K562 (cell line): ENCODE measurements around the gene ITPR2. TPM values are rescaled to one million over a fixed set of nuclear protein-coding genes. Genes with fewer than 3 reads are reported as not detected.

Experiments
- ATAC-seq: fragments of 200-7000 bp; cut with Tn5 transposase; 3 replicates; pipeline ENCODE4 v1.9.1; 2020; ENCODE audit warnings: moderate library complexity
- BruUV-seq: library from RNA; stranded (reverse); fragments of 400-500 nt; replicated peaks from 2 replicates; lab custom pipeline; 2021; lab: Mats Ljungman, UMichigan
- CTCF ChIA-PET: fragments of 300-600 bp; formaldehyde crosslinking; extraction: SDS; loops from one replicate; lab custom pipeline; 2021; ENCODE audit warnings: low intra/inter-chr PET ratio; lab: Yijun Ruan, JAX
- POLR2A ChIA-PET: fragments of 300-600, 350-650 bp; sonication (Branson Sonifier 250); formaldehyde crosslinking; extraction: SDS; loops from one replicate; lab custom pipeline; 2021; ENCODE audit warnings: antibody characterized with exemption, inconsistent platforms; lab: Yijun Ruan, JAX
- DNase-seq, 4 experiments: peaks; one replicate each; pipeline versions ENCODE4 v3.0.0 to v3.0.0-alpha.2; 2011 to 2018; ENCODE audit warnings: low spot score in 3 of 4, mixed read lengths in 3 of 4; ENCODE audit errors: extremely low read depth in 1 of 4
- FAIRE-seq: peaks from 2 replicates; lab custom pipeline; 2011; peaks lifted over from hg19 to GRCh38; lab: Jason Lieb, UNC
- H2AFZ ChIP-seq: 2 replicates; pipeline ENCODE4 v1.6.0; 2011; ENCODE audit warnings: low read depth, low read length, control low read depth, inconsistent platforms
- H3K27ac ChIP-seq: fragments of 200-600 bp; 3 replicates; pipeline ENCODE4 v1.8.0; 2011; ENCODE audit warnings: low read depth, mild to moderate bottlenecking, control low read depth, inconsistent platforms, low read length, moderate library complexity, mixed read lengths; ENCODE audit errors: extremely low read depth
- H3K27me3 ChIP-seq, 2 experiments: fragments of 300-600 bp in 1 of 2; 2 replicates in 1 of 2; 3 replicates in 1 of 2; pipeline versions ENCODE4 v1.6.0 to v1.8.0; 2011; ENCODE audit warnings: inconsistent platforms in 2 of 2, low read length in 2 of 2, mild to moderate bottlenecking in 1 of 2, mixed read lengths in 1 of 2, moderate library complexity in 1 of 2; ENCODE audit not compliant: control insufficient read depth in 2 of 2, insufficient read depth in 2 of 2
- H3K36me3 ChIP-seq: fragments of 300-600 bp; 3 replicates; pipeline ENCODE4 v1.8.0; 2011; ENCODE audit warnings: mild to moderate bottlenecking, low read length, inconsistent platforms; ENCODE audit not compliant: control insufficient read depth, insufficient read depth
- H3K4me1 ChIP-seq, 2 experiments: fragments of 200-600 bp in 1 of 2; replicated peaks in 1 of 2; 2 replicates in 1 of 2; 3 replicates in 1 of 2; pipeline versions ENCODE4 v1.5.1 to v1.8.0; 2011; ENCODE audit warnings: inconsistent platforms in 2 of 2, low read length in 2 of 2, mild to moderate bottlenecking in 1 of 2, mixed read lengths in 1 of 2, moderate library complexity in 1 of 2; ENCODE audit not compliant: control insufficient read depth in 2 of 2, insufficient read depth in 2 of 2
- H3K4me2 ChIP-seq: 2 replicates; pipeline ENCODE4 v1.6.1; 2011; ENCODE audit warnings: low read length, control low read depth, inconsistent platforms, mixed read lengths; ENCODE audit not compliant: insufficient read depth
- H3K4me3 ChIP-seq: fragments of 200-600 bp; sonication (generic), shearing (Covaris generic); 2 replicates; pipeline ENCODE4 v1.5.1; 2016; ENCODE audit warnings: control low read depth, inconsistent platforms
- H3K79me2 ChIP-seq: fragments of 200-600 bp; 3 replicates; pipeline ENCODE4 v1.8.0; 2011; ENCODE audit warnings: low read length, inconsistent platforms; ENCODE audit not compliant: control insufficient read depth, insufficient read depth
- H3K9ac ChIP-seq, 2 experiments: 2 replicates each; pipeline versions ENCODE4 v1.6.0 to v1.6.1; 2011; ENCODE audit warnings: low read depth in 2 of 2, low read length in 2 of 2, control low read depth in 1 of 2, inconsistent platforms in 1 of 2, mild to moderate bottlenecking in 1 of 2, mixed read lengths in 1 of 2; ENCODE audit not compliant: insufficient read depth in 1 of 2
- H3K9me1 ChIP-seq: one replicate; pipeline ENCODE4 v1.6.0; 2011; ENCODE audit warnings: inconsistent platforms, mild to moderate bottlenecking, low read length, moderate library complexity; ENCODE audit not compliant: control insufficient read depth, insufficient read depth
- H3K9me3 ChIP-seq: replicated peaks from 2 replicates; pipeline ENCODE4 v1.5.1; 2011; ENCODE audit warnings: low read depth, low read length, inconsistent platforms; ENCODE audit not compliant: control insufficient read depth, insufficient read depth
- H4K20me1 ChIP-seq: replicated peaks from 2 replicates; pipeline ENCODE4 v1.6.1; 2011; ENCODE audit warnings: low read length, inconsistent platforms, mixed read lengths; ENCODE audit not compliant: control insufficient read depth, insufficient read depth
- BACH1 ChIP-seq: fragments of 200-800 bp; sonication (Bioruptor generic); IDR thresholded peaks from 2 replicates; pipeline ENCODE4 v1.6.1; 2016; ENCODE audit warnings: missing genetic modification characterization, missing compliant biosample characterization
- BHLHE40 ChIP-seq: IDR thresholded peaks from 2 replicates; pipeline ENCODE4 v1.6.1; 2011; ENCODE audit warnings: low read length, improper control_type of control experiment
- CAMTA2 ChIP-seq: fragments of 250-450 bp; sonication (Bioruptor Pico); conservative IDR thresholded peaks from 2 replicates; pipeline ENCODE4 v1.5.1; 2022
- CBFA2T3 ChIP-seq: fragments of 450-650 bp; IDR thresholded peaks from 2 replicates; pipeline ENCODE4 v1.6.1; 2017
- MTA1 ChIP-seq: fragments of 450-650 bp; IDR thresholded peaks from 2 replicates; pipeline ENCODE4 v1.6.1; 2017; ENCODE audit warnings: borderline replicate concordance
- NCOA2 ChIP-seq, 2 experiments: fragments of 450-650 bp; IDR thresholded peaks; 2 replicates each; pipeline ENCODE4 v1.6.1; 2018; ENCODE audit warnings: mild to moderate bottlenecking in 2 of 2, moderate library complexity in 1 of 2; ENCODE audit not compliant: partially characterized antibody in 2 of 2
- NFATC3 ChIP-seq: fragments of 450-650 bp; IDR thresholded peaks from 2 replicates; pipeline ENCODE4 v1.6.1; 2017; ENCODE audit warnings: mild to moderate bottlenecking
- PURB ChIP-seq: sonication (generic); formaldehyde crosslinking; IDR thresholded peaks from 2 replicates; pipeline ENCODE4 v1.9.0; 2021; ENCODE audit warnings: low read depth, mild to moderate bottlenecking, missing genetic modification reagents
- SMARCA5 ChIP-seq: fragments of 450-650 bp; IDR thresholded peaks from 2 replicates; pipeline ENCODE4 v1.6.1; 2016
- TFAM ChIP-seq: fragments of 250-450 bp; sonication (Bioruptor Pico); conservative IDR thresholded peaks from 2 replicates; pipeline ENCODE4 v1.5.0; 2021; ENCODE audit warnings: mild to moderate bottlenecking, moderate library complexity
- ZNF347 ChIP-seq: fragments of 450-650 bp; formaldehyde crosslinking; IDR thresholded peaks from 2 replicates; pipeline ENCODE4 v1.4.0; 2020; ENCODE audit warnings: low read depth, mild to moderate bottlenecking, moderate library complexity
- ZNF696 ChIP-seq: fragments of 250-450 bp; sonication (Bioruptor Pico); conservative IDR thresholded peaks from 2 replicates; pipeline ENCODE4 v1.4.0; 2020; ENCODE audit warnings: mild to moderate bottlenecking, moderate library complexity
- ZSCAN32 ChIP-seq: fragments of 450-650 bp; formaldehyde crosslinking; IDR thresholded peaks from 2 replicates; pipeline ENCODE4 v1.4.0; 2020; ENCODE audit warnings: mild to moderate bottlenecking, moderate library complexity
- WGBS: fragments of 100-300 bp; shearing (Covaris generic); methylation state at CpG from one replicate; pipeline ENCODE4 v1.1.6; 2016; ENCODE audit warnings: low coverage, mixed read lengths; ENCODE audit not compliant: insufficient coverage; ENCODE audit errors: missing lambda C conversion rate; 5-methylcytosine and 5-hydroxymethylcytosine counted together
- in situ Hi-C: fragments of 300-500 bp; cut with MboI; formaldehyde crosslinking; loops from 4 replicates; pipeline ENCODE4 v1.15.0; 2018; ENCODE audit warnings: inconsistent platforms, mixed read lengths
- intact Hi-C: fragments of 100-400 bp; cut with micrococcal nuclease; formaldehyde crosslinking; loops from 2 replicates; pipeline ENCODE4 v1.14.2; 2022
- polyA plus RNA-seq, 8 experiments: library from polyadenylated mRNA; depleted of rRNA in 4 of 8; stranded (reverse) in 5 of 8; unstranded in 3 of 8; fragments of >200 nt; fragmentation: Nextera tagmentation in 2 of 8; fragmentation: Illumina TruSeq in 1 of 8; extraction: Ambion mirVana in 2 of 8; extraction: Trizol in 1 of 8; gene quantifications; 2 replicates each; pipeline versions ENCODE4 v1.2.1 to v1.2.3, GENCODE V29; 2011 to 2014; ENCODE audit warnings: inconsistent platforms in 1 of 8, missing spikeins in 1 of 8
- total RNA-seq, 7 experiments: library from RNA; depleted of rRNA in 6 of 7; stranded (reverse); fragments of >200 nt in 6 of 7; fragmentation: Illumina TruSeq in 2 of 7; extraction: Trizol in 2 of 7; gene quantifications; 2 replicates each; pipeline versions ENCODE4 v1.2.1 to v1.2.3, GENCODE V29; 2011 to 2021; ENCODE audit warnings: low replicate concordance in 1 of 7

ITPR2 gene
- total and polyA plus RNA-seq, 9 of the 15 experiments (the other 6 are each of a cell fraction or from before 2014, with no cell fraction given), result 0.21 to 3.3 (median 0.95) TPM

GRCh38 chr12:26572137-26572536 lies 260.9 kb downstream of the ITPR2 start:
- Histone ChIP-seq H3K9me3 (no peaks in the 10 kb centered on the region), H3K4me3 (no peak overlapping the region), H3K79me2 (no peaks in the 10 kb centered on the region), H3K9me1 (no peaks in the 10 kb centered on the region), H3K4me2 (no peak overlapping the region)
- in situ Hi-C loops, result no loop called here
- no peak for TF ChIP-seq BHLHE40
- TF ChIP-seq NFATC3, result no peak
- TF ChIP-seq MTA1, result no peak
- TF ChIP-seq SMARCA5, result no peak
- TF ChIP-seq TFAM (CRISPR knock-in tag), result no peak
- TF ChIP-seq CAMTA2, result no peak
- TF ChIP-seq BACH1, result no peak
- no peak for TF ChIP-seq ZNF696 (CRISPR knock-in tag)
- no peak for TF ChIP-seq NCOA2 (IDR thresholded peaks at IDR 0.05; ENCODE audit: partially characterized antibody in 2 of 2)
- TF ChIP-seq PURB, result no peak
- no peak for TF ChIP-seq ZSCAN32
- no peak for TF ChIP-seq CBFA2T3
- TF ChIP-seq ZNF347 (CRISPR knock-in tag), result no peak
- TF ChIP-seq, all 486 proteins: peak for 0
- Histone ChIP-seq H3K27ac (no peak overlapping the region), H4K20me1 (no peaks in the 10 kb centered on the region), H3K27me3 (no peaks in the 10 kb centered on the region), H3K4me1 (no peaks in the 10 kb centered on the region), H3K9ac (no peak overlapping the region), H3K36me3 (no peaks in the 10 kb centered on the region), H2AFZ (no peak overlapping the region)
- 0% methylated on average over 1 of the region's 1 CpG for WGBS
- POLR2A ChIA-PET, result no interaction called here
- CTCF ChIA-PET, result no interaction called here
- no TSS peak for BruUV-seq
- DNase-seq, result no peak
- ATAC-seq, result no peak
- intact Hi-C loops, result no loop called here
- no peak for FAIRE-seq
